Measurements from ENCODE around the gene MAGI3.

GRCh38 chr1:113517346-113517745, 127.0 kb downstream of the MAGI3 start:
- TF ChIP-seq CTCF (IDR thresholded peaks at IDR 0.05; ENCODE audit: low read depth, low read length, missing input control) (no peak), REST (IDR thresholded peaks at IDR 0.05) (no peak), EGR1 (IDR thresholded peaks at IDR 0.05; ENCODE audit: low read depth in 2 of 2) (no peak), RAD21 (IDR thresholded peaks at IDR 0.05) (no peak), MAX (IDR thresholded peaks at IDR 0.05) (no peak), ZBTB33 (IDR thresholded peaks at IDR 0.05) (no peak), JUND (IDR thresholded peaks at IDR 0.05) (no peak), TAF1 (conservative IDR thresholded peaks at IDR 0.05) (no peak), ATF3 (IDR thresholded peaks at IDR 0.05) (no peak), NR2F2 (IDR thresholded peaks at IDR 0.05) (no peak), GABPA (IDR thresholded peaks at IDR 0.05 in 1 of 2, conservative IDR thresholded peaks at IDR 0.05 in 1 of 2) (no peak), SP1 (IDR thresholded peaks at IDR 0.05) (no peak), HNF4G (IDR thresholded peaks at IDR 0.05) (no peak), RXRA (IDR thresholded peaks at IDR 0.05) (no peak)

Measured in liver (tissue), 3 donors.